Measurements from ENCODE around the gene KPRP.

- no peak for TF ChIP-seq CTCF (IDR thresholded peaks at IDR 0.05)
- TF ChIP-seq POLR2A (IDR thresholded peaks at IDR 0.05) = no peak
Observed at GRCh38 chr1:152728986-152729385, 28.8 kb upstream of the KPRP start.
